NCI-H187 treated with DMSO at 0.1 percent for 48 hours (cell line): ENCODE results near the gene VPS4A.
"Not testable (repeated sequence)": the region's sequence is repeated elsewhere in the genome, so short reads cannot be mapped to it uniquely, and the experiment has no call there.

Experiments used
- DNase-seq: peaks from one replicate; lab custom pipeline; 2025; lab: John Stamatoyannopoulos, UW

VPS4A gene

DNA sequence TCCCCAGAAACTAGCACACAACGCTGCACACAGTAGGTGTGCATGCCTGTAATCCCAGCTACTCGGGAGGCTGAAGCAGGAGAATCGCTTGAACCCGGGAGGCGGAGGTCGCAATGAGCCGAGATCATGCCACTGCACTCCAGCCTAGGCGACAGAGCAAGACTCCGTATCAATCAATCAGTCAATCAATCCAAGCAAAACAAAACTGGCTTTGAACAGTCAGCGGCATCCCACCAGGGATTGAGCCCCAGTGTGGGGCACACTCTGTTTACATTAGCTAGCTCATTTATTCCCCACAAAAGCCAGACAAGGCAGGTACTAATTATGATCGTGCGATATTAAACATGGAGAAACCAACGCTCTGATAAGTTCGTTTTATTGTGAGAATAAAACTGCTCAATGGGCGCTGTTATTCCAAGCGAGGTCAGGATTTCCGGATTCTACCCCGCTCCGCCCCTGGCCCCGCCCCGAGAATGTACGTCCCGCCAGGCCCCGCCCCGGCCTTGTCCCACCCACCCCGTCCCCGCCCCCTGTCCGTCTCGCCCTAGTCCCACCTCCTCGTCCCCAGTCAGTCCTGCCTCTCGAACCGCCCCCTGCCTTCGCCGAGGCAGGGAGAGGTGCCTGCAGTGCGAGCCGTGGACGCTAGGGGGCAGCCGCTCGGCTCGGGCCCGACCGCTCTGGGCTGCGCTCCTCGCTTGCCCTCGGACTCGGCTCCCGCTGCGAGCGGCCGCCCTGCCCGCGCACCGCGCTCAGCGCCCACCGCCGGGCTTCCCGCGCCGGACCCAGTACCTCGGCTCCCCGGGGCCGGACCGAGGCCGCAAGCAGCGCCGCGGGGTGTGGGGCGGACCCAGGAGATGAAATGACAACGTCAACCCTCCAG lies at the start of gene VPS4A:
TSS of gene VPS4A (plus strand) at position 698 of the 880 bp plus-strand sequence. CDS start at position 860, 162 bp downstream.
- DNase-seq: peak; percentile 55

DNA sequence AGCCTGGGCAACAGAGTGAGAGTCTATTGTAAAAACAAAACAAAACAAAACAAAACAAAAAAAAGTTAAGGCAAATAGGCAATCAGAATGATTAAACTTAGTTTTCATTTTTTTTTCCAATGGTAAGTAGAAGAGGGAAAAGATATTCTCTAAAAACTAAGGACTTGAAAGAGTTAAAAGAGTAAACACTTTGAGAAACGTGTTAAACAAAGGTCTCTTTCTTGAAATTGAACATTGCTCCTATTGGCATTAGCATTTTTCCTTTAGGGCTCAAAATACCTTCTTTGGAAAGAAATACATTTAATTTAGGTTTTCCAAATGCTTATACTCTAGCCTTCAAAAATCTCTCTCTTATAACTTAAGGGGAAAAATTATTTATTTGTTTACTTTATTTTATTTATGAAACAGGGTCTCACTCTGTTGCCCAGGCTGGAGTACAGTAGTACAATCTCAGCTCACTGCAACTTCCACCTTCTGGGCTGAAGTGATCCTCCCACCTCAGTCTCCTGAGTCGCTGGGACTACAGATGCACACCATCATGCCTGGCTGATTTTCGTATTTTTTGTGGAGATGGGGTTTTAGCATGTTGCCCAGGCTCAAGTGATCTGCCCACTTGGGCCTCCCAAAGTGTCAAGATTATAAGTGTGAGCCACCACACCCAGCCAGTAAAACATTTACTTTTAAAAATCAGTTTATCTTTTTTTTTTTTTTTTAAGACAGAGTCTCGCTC lies 44.7 kb upstream of the VPS4A start:
- DNase-seq: no peak

DNA sequence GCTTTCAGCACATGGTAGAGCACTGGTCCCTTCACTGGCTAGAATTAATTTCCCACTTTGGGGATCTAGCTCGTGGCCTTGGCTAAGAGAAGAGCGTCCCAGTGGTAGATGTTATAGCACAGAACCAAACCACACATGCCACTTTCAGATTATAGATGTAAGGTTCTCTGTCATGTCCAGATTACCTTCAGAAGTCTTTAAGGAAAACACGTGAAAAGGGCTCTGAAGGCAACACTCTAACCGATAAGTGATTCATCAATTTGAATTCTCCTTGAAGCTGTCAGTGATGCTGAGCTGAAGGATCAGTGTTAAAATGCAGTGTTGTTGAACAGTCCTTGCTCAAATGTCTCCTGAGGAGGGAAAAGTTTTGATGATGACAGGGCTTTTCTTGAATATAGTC lies 43.5 kb upstream of the VPS4A start:
- no peak for DNase-seq

DNA sequence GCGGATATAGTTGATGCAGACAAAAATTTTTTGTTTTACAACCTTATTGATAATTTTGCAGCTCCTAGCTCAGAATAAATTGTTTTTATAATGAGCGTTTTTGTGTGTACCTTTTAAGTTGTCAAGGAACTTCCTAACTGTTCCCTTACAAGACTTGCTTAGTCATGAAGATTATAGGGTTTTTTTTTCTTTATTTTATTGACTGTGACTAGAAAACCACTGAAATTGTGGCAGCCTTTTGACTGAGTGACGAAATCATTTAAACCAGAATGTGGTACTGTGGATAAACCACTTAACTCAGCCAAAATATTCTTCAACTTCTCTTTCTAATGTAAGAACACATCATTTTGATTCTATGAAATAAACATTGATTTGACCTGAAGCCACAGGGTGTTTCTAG lies 40.8 kb upstream of the VPS4A start:
- DNase-seq: no peak

DNA sequence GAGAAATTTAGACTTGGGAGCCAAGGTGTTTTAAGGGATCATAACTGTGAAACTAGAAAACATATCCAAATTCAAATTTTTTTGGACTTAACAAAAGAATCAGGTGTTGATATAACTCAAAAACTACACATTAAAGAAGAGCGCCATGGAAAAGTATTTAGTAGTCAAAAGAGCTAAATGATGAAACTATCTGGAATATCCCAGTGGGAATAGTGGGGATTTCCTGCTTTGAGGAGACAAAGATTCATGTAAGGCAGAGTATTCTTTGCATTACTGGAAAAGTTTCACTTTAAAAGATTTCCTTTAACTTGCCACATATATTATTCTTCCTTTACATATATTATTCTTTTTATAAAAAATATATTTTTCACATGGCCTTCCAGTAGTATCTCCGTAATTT lies 40.3 kb upstream of the VPS4A start:
- no peak for DNase-seq

DNA sequence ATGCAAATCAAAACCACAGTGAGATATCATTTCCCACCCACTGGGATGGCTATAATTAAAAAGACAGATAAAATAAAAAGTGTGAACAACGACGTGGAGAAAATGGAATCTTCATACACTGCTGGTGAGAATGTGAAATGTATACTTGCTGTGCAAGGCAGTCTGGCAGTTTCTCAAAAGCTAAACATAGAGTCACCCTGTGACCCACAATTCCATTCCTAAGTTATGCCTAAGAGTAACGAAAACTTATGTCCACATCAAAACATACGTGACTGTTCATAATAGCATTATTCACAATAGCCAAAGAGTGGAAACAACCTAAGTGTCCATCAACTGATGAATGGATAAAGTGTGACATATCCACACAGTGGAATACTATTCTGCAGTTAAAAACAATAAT lies 38.1 kb upstream of the VPS4A start:
- DNase-seq: no peak

DNA sequence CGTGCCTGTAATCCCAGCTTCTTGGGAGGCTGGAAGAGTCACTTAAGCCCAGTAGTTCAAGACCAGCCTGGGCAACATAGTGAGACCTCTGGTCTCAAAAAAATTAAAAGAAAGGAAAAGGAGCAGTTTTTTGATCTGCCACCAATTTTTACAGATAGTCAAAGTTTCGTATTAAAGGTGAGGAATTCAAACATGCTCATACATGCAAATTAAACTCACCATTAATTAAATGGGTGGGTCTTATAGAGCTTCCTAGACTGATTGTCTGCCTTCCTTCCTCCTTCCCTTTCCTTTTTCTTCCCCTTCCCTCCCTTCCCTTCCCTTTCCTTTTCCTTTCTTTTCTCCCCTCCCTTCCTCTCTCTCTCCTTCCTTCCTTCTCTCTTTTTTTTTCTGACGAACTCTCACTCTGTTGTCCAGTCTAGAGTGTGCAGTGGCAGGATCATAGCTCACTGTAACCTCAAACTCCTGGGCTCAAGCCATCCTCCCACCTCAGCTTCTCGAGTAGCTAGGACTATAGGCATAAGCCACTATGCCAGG lies 36.4 kb upstream of the VPS4A start:
- DNase-seq: no peak

DNA sequence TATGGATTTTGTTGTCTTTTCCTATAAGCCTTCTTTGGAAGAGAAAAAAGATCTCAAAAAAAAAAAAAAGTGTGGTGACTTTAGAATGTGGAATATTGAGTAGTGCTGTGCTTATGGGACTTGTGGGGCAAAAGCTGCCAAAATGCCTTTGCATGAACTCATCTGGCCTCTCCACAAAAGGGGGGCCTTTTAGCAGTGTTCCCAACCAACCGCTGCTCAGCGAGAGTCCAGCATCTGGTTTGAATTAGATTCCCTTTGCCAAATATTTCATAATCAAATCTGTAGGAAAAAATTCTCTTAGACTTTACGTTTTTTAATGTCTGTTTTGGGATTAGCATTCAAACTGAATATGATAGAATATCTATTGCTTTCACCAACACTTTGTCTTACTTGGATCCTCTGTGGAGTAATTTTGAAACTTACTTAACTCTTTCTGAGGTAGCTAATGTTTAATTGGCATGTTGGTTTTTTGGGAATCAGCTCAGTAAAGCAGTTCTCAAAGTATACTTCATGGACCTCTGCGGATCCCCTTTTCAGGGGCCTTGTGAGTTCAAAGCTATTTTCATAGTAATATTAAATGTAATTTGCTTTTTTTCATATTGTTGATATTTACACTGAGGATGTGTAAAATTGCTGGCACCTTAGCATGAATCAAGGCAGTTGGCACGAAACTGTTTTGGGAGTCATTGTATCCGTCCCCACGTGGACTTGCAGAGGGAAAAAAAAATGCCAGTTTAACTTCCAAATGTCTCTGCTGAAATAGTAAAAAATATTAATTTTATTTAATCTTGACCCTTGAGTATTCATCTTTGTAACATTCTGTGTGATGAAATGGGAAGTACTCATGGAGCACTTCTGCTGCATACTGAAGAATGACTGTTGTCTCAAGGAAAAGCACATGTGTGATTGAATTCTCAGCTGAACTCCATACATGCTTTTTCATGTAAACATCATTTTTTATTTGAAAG lies 34.7 kb upstream of the VPS4A start:
- no peak for DNase-seq

DNA sequence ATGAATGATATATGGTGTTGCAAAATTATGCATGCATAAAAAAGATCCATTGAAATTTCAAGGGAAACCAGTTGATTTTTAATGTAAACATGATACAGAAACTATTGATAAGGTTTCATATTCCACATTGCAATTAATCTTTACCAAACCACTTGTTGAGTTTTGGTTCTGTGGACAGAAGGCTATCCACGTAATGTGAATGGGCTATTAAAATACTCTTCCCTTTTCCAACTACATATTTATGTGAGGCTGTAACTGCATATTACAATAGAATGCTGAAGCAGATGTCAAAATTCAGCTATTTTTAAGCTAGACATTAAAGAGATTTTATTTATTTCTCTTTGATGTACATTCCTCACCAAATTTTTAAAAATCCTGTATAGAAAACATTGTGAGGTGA lies 33.7 kb upstream of the VPS4A start:
- DNase-seq: no peak

DNA sequence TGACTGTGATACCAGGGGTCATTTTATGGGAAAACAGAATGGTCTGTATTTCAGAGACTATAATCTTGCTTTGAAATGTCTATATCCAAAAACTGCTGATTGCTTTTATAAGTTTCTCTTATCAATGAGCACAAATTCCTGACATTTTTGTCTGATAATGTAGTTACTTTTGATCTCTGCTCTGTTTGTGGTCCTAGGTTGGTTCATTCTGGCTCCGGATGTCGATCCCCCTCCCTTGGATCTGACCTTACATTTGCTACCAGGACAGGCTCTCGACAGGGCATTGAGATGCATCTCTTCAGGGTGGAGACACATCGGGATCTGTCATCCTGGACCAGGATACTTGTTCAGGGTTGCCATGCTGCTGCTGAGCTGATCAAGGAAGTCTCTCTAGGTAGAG lies 27.3 kb upstream of the VPS4A start:
- no peak for DNase-seq

DNA sequence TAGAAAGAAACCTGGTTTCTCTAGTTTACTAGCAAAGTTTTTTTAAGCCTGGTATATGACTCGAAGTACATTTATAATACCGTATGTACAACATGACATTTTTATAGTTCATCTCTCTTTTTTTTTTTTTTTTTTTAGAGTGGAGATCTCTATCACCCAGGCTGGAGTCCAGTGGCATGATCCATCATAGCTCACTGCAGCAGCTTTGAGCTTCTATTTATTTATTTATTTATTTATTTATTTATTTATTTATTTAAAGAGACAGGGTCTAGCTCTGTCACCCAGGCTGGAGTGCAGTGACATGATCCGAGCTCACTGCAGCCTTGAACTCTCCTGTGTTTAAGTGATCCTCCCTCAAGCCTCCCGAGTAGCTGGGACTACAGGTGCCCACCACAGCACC lies 25.9 kb upstream of the VPS4A start:
- DNase-seq: no peak

DNA sequence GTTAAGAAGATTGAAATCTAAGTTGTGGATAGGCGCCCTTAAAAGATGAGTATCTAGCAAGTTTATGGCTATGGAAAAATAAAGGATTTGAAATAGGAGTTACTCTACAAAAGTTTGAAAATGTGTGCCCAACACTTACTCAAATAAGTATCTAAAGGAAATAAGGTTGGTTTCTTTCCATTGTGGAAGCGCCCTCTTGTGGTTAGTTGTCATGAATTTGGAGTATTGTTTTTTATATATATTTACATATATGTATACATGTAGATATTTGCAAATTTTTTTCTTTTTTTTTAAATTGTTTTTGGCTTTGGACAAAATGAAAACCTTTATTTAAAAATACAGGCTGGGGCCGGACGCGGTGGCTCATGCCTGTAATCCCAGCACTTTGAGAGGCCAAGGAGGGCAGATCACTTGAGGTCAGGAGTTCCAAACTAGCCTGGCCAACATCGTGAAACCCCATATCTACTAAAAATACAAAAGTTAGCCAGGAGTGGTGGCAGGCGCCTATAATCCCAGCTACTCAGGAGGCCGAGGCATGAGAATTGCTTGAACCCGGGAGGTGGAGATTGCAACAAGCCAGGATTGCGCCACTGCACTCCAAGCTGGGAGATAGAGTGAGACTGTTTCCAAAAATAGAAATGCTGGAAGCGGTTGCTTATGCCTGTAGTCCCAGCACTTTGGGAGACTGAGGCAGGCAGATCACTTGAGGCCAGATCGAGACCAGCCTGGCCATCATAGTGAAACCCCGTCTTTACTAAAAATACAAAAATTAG lies 24.0 kb upstream of the VPS4A start:
- DNase-seq: no peak

DNA sequence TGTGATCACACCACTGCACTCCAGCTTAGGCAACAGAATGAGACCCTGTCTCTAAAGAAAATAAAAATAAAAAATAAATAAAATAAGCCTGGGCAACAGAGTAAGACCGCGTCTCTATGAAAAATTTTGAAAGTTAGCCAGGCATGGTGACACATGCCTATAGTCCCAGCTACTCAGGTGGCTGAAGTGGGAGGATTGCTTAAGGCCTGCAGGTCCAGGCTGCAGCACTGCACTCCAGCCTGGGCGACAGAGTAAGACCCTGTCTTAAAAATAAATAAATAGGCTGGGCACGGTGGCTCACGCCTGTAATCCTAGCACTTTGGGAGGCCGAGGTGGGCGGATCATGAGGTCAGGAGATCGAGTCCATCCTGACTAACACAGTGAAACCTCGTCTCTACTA lies 19.5 kb upstream of the VPS4A start:
- not testable (repeated sequence) for DNase-seq

DNA sequence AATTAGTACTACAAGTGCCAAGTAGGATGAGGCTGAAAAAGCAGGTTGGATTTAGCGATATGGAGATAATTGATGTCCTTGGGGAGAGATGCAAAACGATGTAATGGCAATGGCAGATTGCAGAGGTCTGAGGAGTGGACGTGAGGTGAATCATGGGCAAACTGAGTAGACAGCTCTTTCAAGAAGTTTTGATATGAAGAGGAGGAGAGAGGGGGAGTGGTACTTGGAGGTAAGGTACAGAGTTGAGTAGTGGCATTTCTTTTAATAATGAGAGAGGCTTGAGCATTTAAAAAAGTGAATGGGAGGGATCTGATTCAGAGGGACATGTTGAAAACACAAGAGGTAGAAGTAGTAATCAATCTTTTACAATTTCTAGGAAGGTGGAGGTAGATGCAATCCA lies 17.7 kb upstream of the VPS4A start:
- no peak for DNase-seq

DNA sequence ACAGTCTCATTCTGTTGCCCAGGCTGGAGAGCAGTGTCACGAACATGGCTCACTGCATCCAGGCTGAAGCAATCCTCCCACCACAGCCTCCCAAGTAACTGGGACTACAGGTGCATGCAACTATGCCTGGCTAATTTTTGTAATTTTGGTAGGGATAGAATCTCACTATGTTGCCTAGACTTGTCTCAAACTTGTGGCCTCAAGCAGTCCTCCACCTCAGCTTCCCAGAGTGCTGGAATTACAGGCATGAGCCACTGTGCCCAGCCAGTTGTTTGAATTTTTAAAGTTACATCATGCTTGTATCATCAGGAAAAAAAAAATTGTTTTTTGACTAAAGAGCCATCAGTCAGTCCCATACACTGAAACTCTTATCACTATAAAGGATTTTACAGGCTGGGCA lies 17.1 kb upstream of the VPS4A start:
- no peak for DNase-seq

DNA sequence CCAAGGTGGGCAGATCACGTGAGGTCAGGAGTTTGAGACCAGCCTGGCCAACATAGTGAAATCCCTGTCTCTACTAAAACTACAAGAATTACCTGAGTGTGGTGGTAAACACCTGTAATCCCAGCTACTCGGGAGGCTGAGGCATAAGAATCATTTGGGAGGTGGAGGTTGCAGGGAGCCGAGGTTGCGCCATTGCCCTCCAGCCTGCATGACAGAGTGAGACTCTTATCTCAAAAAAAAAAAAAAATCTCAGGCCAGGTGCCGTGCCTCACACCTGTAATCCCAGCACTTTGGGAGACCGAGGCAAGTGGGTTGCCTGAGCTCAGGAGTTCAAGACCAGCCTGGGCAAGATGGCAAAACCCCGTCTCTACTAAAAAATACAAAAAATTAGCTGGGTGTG lies 14.4 kb upstream of the VPS4A start:
- DNase-seq: not testable (repeated sequence)

DNA sequence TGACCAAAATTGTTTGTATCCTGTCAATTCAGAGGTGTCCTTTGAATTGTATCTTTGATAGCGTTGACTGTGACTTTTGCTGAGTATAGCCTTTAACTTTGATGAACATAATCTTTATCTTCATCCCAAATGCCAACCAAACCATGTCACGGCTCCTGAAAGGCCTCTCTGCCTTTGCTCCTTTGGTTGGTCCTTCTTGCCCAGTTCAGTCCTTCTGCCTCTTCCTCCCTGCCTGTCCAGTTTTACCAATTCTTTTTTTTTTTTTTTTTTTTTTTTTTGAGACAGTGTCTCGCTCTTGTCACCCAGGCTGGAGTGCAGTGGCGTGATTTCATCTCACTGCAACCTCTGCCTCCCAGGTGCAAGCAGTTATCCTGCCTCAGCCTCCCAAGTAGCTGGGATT lies 12.9 kb upstream of the VPS4A start:
- no peak for DNase-seq

DNA sequence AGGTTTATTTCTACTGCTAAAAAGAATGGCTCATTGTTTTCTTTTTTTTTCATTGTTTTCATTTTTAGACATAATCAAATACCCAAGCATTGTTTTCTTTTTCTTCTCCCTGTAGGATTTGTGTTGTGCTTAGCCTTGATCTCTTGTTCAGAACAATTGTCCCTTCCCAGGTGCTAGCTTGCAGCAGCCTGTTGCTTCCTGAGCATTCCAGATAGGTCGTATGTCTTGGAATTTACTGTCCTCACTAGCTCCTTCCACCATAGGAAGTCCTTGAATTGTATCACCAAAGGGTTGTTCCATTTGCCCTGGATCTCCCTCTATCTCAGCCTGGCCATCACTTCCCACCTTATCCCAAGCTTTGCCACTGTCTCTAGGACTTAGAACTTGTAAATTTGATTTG lies 10.0 kb upstream of the VPS4A start:
- DNase-seq: no peak

DNA sequence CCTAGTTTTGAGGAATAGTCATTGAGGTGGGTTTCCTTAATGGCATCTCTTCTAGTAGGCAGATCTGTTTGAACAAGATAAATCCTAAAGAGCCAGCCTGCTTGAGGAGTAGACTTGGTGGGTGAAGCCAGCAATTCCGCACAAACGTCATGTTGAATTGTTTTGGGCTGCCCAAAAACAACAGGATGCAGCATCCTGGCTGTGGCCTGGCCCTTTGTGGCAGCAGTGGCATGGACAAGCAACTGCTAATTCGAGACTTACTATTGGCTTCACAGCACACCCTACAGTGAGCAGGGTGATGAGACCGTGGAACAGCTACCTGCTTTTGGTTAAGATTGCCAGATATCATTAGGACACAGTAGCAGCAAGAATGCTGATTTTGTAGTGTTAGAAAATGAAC lies 9.3 kb upstream of the VPS4A start:
- DNase-seq: no peak

DNA sequence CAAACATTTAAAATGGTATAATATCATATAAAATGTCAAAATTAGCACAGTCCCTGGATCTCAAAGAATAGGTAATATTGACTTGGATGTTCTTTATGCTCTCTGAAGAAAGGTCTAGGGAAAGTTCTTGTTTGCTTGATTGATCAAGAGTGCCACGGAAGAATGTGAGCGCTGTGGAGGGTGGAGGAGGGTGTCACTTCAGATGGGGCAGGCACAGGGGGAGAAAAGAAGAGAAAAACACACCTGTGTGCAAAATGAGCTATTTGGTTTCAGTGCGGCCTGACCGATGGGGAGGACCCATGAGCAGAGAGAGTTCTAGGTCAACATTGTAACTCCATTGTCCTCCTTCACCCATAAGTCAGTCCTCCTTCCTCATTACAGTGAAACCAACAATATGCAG lies 8.8 kb upstream of the VPS4A start:
- no peak for DNase-seq

DNA sequence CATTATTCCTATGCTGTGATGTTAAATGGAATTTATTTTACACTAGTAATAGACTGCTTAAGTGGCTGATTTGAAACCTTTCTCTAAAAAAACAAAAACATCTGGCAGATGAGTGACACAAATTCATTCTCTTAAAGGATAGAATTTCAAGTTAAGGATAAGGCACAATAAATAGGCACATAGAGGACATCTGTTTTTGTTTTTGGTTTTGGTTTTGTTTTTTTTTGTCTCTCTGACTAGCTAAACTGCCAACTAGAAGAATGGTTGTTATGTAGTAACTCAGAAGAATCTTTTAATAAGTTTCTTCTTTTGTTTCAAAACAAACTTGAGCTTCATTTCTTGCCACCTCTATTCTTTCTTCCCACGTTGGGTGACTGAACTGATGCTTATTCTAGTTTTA lies 5.1 kb upstream of the VPS4A start:
- no peak for DNase-seq
